ENCODE results near the gene MAP4.

MAP4 gene

DNA sequence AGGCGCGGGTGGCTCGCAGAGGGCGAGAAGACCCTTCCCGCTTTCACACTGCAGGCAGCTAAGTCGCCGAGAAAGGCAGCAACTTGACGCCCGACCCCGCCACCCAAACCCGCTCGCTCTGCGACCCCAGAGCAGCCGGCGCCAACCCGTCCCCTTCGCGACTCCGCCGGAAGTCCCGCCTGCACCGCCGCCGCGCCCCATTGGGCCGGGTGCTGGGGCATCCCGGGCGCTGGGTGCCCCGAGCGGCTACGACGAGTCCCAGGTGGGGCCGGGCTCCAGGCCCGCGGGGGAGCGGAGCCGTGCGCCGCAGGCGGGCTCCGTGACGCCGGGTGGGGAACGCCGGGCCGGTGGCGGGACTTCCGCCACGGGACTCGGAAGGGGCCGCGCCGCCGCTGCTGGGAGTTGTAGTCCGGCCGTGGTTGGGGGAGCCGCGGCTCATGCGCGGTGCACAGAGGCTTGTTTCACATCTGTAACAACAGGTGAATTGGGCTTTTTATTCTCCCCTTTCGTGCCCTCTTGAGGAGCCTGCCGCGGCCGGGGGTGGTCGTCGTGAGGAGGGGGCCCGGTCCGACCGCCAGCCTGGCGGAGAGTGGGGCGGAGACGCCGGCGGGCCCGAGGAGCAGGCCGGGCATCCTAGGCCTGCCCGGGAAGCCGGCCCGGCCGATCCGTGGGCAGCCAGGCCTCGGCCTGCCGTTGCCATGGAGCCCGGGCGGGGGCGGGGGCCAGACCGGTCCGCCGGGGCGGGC is 213.3 kb downstream of the MAP4 start, which contains the start of gene DHX30:
DHX30 (plus strand) TSS at position 405 of the 746 bp plus-strand sequence. CDS start 7,546 bp downstream, outside the sequence.
- no peak for TF ChIP-seq GATA2 (IDR thresholded peaks at IDR 0.05; ENCODE audit: low read depth, low read length)
- TF ChIP-seq GATA3 (IDR thresholded peaks at IDR 0.05; ENCODE audit: low read depth, low read length) = no peak
